HepG2 (cell line): ENCODE measurements around the gene ARMC3. TPM values are rescaled to one million over a fixed set of nuclear protein-coding genes. Genes with fewer than 3 reads are reported as not detected.

ENCODE experiments used
- ATAC-seq: fragments of 200-7000 bp; cut with Tn5 transposase; 3 replicates; pipeline ENCODE4 v1.9.1; 2020; ENCODE audit warnings: mild to moderate bottlenecking, moderate library complexity
- BruUV-seq: library from RNA; stranded (reverse); fragments of 400-500 nt; replicated peaks from 2 replicates; lab custom pipeline; 2021; lab: Mats Ljungman, UMichigan
- CTCF ChIA-PET: fragments of 300-600 bp; formaldehyde crosslinking; extraction: SDS; loops from one replicate; lab custom pipeline; 2021; ENCODE audit warnings: low total read pairs, inconsistent platforms, low intra/inter-chr PET ratio; lab: Yijun Ruan, JAX
- POLR2A ChIA-PET: fragments of 350-600 bp; sonication (Branson Sonifier 250); formaldehyde crosslinking; loops from one replicate; lab custom pipeline; 2020; ENCODE audit warnings: antibody characterized with exemption, inconsistent platforms; lab: Yijun Ruan, JAX
- DNase-seq: peaks from one replicate; pipeline ENCODE4 v3.0.0-alpha.2; 2015; ENCODE audit warnings: low spot score
- FAIRE-seq: peaks from 3 replicates; lab custom pipeline; 2011; peaks lifted over from hg19 to GRCh38; lab: Jason Lieb, UNC
- H2AFZ ChIP-seq: one replicate; pipeline ENCODE4 v1.6.1; 2011; ENCODE audit warnings: low read length, inconsistent platforms
- H3K27ac ChIP-seq: fragments of 300-600 bp; 3 replicates; pipeline ENCODE4 v1.8.0; 2011; ENCODE audit warnings: mixed run types, mild to moderate bottlenecking, mixed read lengths, low read length, inconsistent platforms; ENCODE audit not compliant: insufficient read depth; ENCODE audit errors: extremely low read length
- H3K27me3 ChIP-seq, 2 experiments: fragments of 200-600 bp in 1 of 2; 2 replicates in 1 of 2; 3 replicates in 1 of 2; pipeline versions ENCODE4 v1.6.0 to v1.8.0; 2011; ENCODE audit warnings: low read length in 2 of 2, mild to moderate bottlenecking in 2 of 2, moderate library complexity in 2 of 2, inconsistent platforms in 1 of 2; ENCODE audit not compliant: insufficient read depth in 2 of 2, control insufficient read depth in 1 of 2
- H3K36me3 ChIP-seq, 2 experiments: fragments of 200-600 bp in 1 of 2; replicated peaks in 1 of 2; 2 replicates in 1 of 2; 3 replicates in 1 of 2; pipeline versions ENCODE4 v1.5.1 to v1.8.0; 2011; ENCODE audit warnings: low read length in 2 of 2, inconsistent platforms in 1 of 2; ENCODE audit not compliant: insufficient read depth in 2 of 2, control insufficient read depth in 1 of 2
- H3K4me1 ChIP-seq: 2 replicates; pipeline ENCODE4 v1.5.1; 2012; ENCODE audit warnings: low read length, inconsistent platforms; ENCODE audit not compliant: insufficient read depth
- H3K4me2 ChIP-seq: 2 replicates; pipeline ENCODE4 v1.6.0; 2011; ENCODE audit warnings: low read depth, low read length, inconsistent platforms
- H3K4me3 ChIP-seq, 3 experiments: fragments of 200-600 bp in 1 of 3; sonication (generic), shearing (Covaris generic) in 1 of 3; replicated peaks in 1 of 3; 2 replicates each; pipeline ENCODE4 v1.5.1; 2011 to 2016; ENCODE audit warnings: low read length in 3 of 3, inconsistent platforms in 2 of 3, low read depth in 2 of 3, mild to moderate bottlenecking in 2 of 3, control low read depth in 1 of 3, mixed read lengths in 1 of 3; ENCODE audit not compliant: insufficient read depth in 1 of 3
- H3K79me2 ChIP-seq: one replicate; pipeline ENCODE4 v1.6.1; 2011; ENCODE audit warnings: low read length, inconsistent platforms; ENCODE audit not compliant: insufficient read depth
- H3K9ac ChIP-seq: 2 replicates; pipeline ENCODE4 v1.6.0; 2011; ENCODE audit warnings: mild to moderate bottlenecking, low read depth, low read length, inconsistent platforms; ENCODE audit not compliant: insufficient read depth
- H3K9me3 ChIP-seq: 2 replicates; pipeline ENCODE4 v1.5.1; 2012; ENCODE audit warnings: mild to moderate bottlenecking, low read length
- H4K20me1 ChIP-seq: 2 replicates; pipeline ENCODE4 v1.6.0; 2011; ENCODE audit warnings: inconsistent platforms, mild to moderate bottlenecking, low read length, moderate library complexity; ENCODE audit not compliant: insufficient read depth
- ATRX ChIP-seq: sonication (generic); formaldehyde crosslinking; IDR thresholded peaks from 2 replicates; pipeline ENCODE4 v1.4.0; 2020; ENCODE audit warnings: missing genetic modification reagents, borderline replicate concordance
- FOXC1 ChIP-seq: sonication (generic); formaldehyde crosslinking; IDR thresholded peaks from 2 replicates; pipeline ENCODE4 v1.8.0; 2022; ENCODE audit warnings: mild to moderate bottlenecking, missing genetic modification reagents, borderline replicate concordance
- MED1 ChIP-seq: sonication (generic); formaldehyde crosslinking; IDR thresholded peaks from 2 replicates; pipeline ENCODE4 v1.4.0; 2020; ENCODE audit warnings: missing genetic modification reagents
- NR3C1 ChIP-seq: sonication (generic); formaldehyde crosslinking; IDR thresholded peaks from 2 replicates; pipeline ENCODE4 v1.4.0; 2020; ENCODE audit warnings: missing genetic modification reagents
- RBM22 ChIP-seq: fragments of 200-400 bp; formaldehyde crosslinking; optimal IDR thresholded peaks from 2 replicates; pipeline ENCODE3; 2017; ENCODE audit warnings: mild to moderate bottlenecking, low read length, moderate library complexity
- ZEB1 ChIP-seq: IDR thresholded peaks from 2 replicates; pipeline ENCODE4 v1.6.1; 2012; ENCODE audit warnings: mild to moderate bottlenecking, low read depth, inconsistent platforms; ENCODE audit not compliant: insufficient replicate concordance
- ZFX ChIP-seq: sonication (generic); formaldehyde crosslinking; IDR thresholded peaks from 2 replicates; pipeline ENCODE4 v1.4.0; 2020; ENCODE audit warnings: mild to moderate bottlenecking, low read depth, missing genetic modification reagents, moderate library complexity
- ZKSCAN5 ChIP-seq: sonication (generic); formaldehyde crosslinking; IDR thresholded peaks from 2 replicates; pipeline ENCODE4 v1.5.1; 2020; ENCODE audit warnings: mild to moderate bottlenecking, missing genetic modification reagents
- ZNF17 ChIP-seq: sonication (generic); formaldehyde crosslinking; IDR thresholded peaks from 2 replicates; pipeline ENCODE4 v1.5.0; 2020; ENCODE audit warnings: mild to moderate bottlenecking, missing genetic modification reagents
- ZNF232 ChIP-seq: sonication (generic); formaldehyde crosslinking; IDR thresholded peaks from 2 replicates; pipeline ENCODE4 v1.4.0; 2020; ENCODE audit warnings: missing genetic modification reagents, borderline replicate concordance
- ZNF24 ChIP-seq: fragments of 450-650 bp; IDR thresholded peaks from 2 replicates; pipeline ENCODE4 v1.6.1; 2017; ENCODE audit warnings: antibody characterized with exemption, mild to moderate bottlenecking
- ZNF431 ChIP-seq: sonication (generic); formaldehyde crosslinking; IDR thresholded peaks from 2 replicates; pipeline ENCODE4 v1.9.0; 2022; ENCODE audit warnings: missing genetic modification reagents, low read depth, mild to moderate bottlenecking, borderline replicate concordance
- ZNF724P ChIP-seq: sonication (generic); formaldehyde crosslinking; IDR thresholded peaks from 2 replicates; pipeline ENCODE4 v1.8.0; 2022; ENCODE audit warnings: missing genetic modification reagents, borderline replicate concordance
- WGBS: methylation state at CpG from one replicate; pipeline ENCODE4 v1.1.6; 2017; ENCODE audit warnings: low lambda C conversion rate; 5-methylcytosine and 5-hydroxymethylcytosine counted together
- in situ Hi-C: cut with HindIII; loops from 2 replicates; pipeline ENCODE4 v1.10.0; 2017; ENCODE audit warnings: low pct_unique_long_range_greater_than_20kb; ENCODE audit not compliant: extremely low pct_ligation_motif_present
- intact Hi-C: fragments of 100-400 bp; cut with micrococcal nuclease; formaldehyde crosslinking; loops from one replicate; pipeline ENCODE4 v1.10.0; 2022; ENCODE audit not compliant: unreplicated experiment
- polyA plus RNA-seq, 8 experiments: library from polyadenylated mRNA; depleted of rRNA in 3 of 8; stranded (reverse) in 7 of 8; unstranded in 1 of 8; fragments of >200 nt; fragmentation: Illumina TruSeq in 4 of 8; extraction: Trizol in 4 of 8; gene quantifications; 2 replicates each; pipeline versions ENCODE4 v1.2.1 to v1.2.3, GENCODE V29; 2011 to 2016; ENCODE audit warnings: low read depth in 4 of 8, missing spikeins in 1 of 8, mixed read lengths in 1 of 8; ENCODE audit not compliant: insufficient read depth in 1 of 8
- total RNA-seq, 5 experiments: library from RNA; depleted of rRNA; stranded (reverse); fragments of >200 nt; fragmentation: Illumina TruSeq; extraction: Trizol; gene quantifications; 2 replicates each; pipeline ENCODE4 v1.2.3, GENCODE V29; 2016; ENCODE audit warnings: low read depth in 1 of 5
- TF ChIP-seq, protein P1 (sequence below): sonication (generic); formaldehyde crosslinking; IDR thresholded peaks from 2 replicates; pipeline ENCODE4 v1.5.1; 2020; ENCODE audit warnings: missing genetic modification reagents, mild to moderate bottlenecking, borderline replicate concordance
- TF ChIP-seq, protein P2 (sequence below): sonication (generic); formaldehyde crosslinking; IDR thresholded peaks from 2 replicates; pipeline ENCODE4 v1.8.1; 2022; ENCODE audit warnings: mild to moderate bottlenecking, missing genetic modification reagents
- TF ChIP-seq, protein P3 (sequence below): sonication (generic); formaldehyde crosslinking; IDR thresholded peaks from 2 replicates; pipeline ENCODE4 v1.5.0; 2020; ENCODE audit warnings: missing genetic modification reagents, mild to moderate bottlenecking, borderline replicate concordance

Gene ARMC3
- total and polyA plus RNA-seq, 2 of the 13 experiments (the other 11 are each of a cell fraction or from before 2014, with no cell fraction given): not detected

DNA sequence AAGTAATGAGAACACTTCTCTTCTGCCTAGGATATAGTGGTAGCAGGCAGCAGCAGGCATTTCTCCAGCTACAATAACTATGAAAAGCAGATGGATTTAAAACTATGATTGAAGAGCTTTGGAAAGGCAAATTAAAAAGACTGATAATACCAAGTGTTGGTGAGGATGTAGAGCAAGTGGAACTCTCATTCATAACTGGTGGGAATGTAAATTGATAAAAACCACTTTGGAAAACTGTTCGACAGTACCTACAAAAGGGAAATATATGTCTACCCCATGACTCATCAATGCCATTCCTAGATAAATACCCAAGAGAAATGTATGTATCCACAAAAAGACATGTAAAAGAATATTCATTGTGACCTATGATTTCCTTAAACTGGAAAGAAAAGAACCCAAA, 14.6 kb downstream of the ARMC3 start:
- in situ Hi-C loops: no loop called here

More for the DNA sequence above, 14.6 kb downstream of the ARMC3 start:
- ATAC-seq: no peak
- POLR2A ChIA-PET: no interaction called here
- no peaks in the 10 kb centered on the region for H4K20me1 ChIP-seq
- H3K4me3 ChIP-seq: no peak overlapping the region
- no peak overlapping the region for H3K9ac ChIP-seq
- H3K4me2 ChIP-seq: no peak overlapping the region
- H3K27me3 ChIP-seq: no peaks in the 10 kb centered on the region
- TF ChIP-seq MED1: no peak
- TF ChIP-seq ZEB1: no peak
- TF ChIP-seq ZNF232 (CRISPR knock-in tag): no peak
- no peak for TF ChIP-seq RBM22
- TF ChIP-seq FOXC1 (CRISPR knock-in tag): no peak
- TF ChIP-seq ZNF431: no peak
- no peak for TF ChIP-seq ATRX (CRISPR knock-in tag)
- TF ChIP-seq, protein P1, sequence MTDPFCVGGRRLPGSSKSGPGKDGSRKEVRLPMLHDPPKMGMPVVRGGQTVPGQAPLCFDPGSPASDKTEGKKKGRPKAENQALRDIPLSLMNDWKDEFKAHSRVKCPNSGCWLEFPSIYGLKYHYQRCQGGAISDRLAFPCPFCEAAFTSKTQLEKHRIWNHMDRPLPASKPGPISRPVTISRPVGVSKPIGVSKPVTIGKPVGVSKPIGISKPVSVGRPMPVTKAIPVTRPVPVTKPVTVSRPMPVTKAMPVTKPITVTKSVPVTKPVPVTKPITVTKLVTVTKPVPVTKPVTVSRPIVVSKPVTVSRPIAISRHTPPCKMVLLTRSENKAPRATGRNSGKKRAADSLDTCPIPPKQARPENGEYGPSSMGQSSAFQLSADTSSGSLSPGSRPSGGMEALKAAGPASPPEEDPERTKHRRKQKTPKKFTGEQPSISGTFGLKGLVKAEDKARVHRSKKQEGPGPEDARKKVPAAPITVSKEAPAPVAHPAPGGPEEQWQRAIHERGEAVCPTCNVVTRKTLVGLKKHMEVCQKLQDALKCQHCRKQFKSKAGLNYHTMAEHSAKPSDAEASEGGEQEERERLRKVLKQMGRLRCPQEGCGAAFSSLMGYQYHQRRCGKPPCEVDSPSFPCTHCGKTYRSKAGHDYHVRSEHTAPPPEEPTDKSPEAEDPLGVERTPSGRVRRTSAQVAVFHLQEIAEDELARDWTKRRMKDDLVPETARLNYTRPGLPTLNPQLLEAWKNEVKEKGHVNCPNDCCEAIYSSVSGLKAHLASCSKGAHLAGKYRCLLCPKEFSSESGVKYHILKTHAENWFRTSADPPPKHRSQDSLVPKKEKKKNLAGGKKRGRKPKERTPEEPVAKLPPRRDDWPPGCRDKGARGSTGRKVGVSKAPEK: no peak
- TF ChIP-seq, protein P2, sequence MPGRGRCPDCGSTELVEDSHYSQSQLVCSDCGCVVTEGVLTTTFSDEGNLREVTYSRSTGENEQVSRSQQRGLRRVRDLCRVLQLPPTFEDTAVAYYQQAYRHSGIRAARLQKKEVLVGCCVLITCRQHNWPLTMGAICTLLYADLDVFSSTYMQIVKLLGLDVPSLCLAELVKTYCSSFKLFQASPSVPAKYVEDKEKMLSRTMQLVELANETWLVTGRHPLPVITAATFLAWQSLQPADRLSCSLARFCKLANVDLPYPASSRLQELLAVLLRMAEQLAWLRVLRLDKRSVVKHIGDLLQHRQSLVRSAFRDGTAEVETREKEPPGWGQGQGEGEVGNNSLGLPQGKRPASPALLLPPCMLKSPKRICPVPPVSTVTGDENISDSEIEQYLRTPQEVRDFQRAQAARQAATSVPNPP (CRISPR knock-in tag): no peak
- no peak for TF ChIP-seq ZNF24
- TF ChIP-seq, protein P3, sequence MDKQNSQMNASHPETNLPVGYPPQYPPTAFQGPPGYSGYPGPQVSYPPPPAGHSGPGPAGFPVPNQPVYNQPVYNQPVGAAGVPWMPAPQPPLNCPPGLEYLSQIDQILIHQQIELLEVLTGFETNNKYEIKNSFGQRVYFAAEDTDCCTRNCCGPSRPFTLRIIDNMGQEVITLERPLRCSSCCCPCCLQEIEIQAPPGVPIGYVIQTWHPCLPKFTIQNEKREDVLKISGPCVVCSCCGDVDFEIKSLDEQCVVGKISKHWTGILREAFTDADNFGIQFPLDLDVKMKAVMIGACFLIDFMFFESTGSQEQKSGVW (CRISPR knock-in tag): no peak
- no peak for TF ChIP-seq NR3C1 (CRISPR knock-in tag)
- no peak for TF ChIP-seq ZKSCAN5 (CRISPR knock-in tag)
- TF ChIP-seq ZFX (CRISPR knock-in tag): no peak
- no peak for TF ChIP-seq ZNF724P
- TF ChIP-seq ZNF17 (CRISPR knock-in tag): no peak
- no peak overlapping the region for H2AFZ ChIP-seq
- CTCF ChIA-PET: no interaction called here
- no peak for DNase-seq
- intact Hi-C loops: no loop called here
- H3K9me3 ChIP-seq: no peaks in the 10 kb centered on the region
- WGBS: 0% methylated on average over 1 of the region's 1 CpG
- FAIRE-seq: no peak
- H3K4me1 ChIP-seq: no peaks in the 10 kb centered on the region
- BruUV-seq: no TSS peak
- H3K27ac ChIP-seq: no peak overlapping the region
- no peaks in the 10 kb centered on the region for H3K36me3 ChIP-seq
- H3K79me2 ChIP-seq: no peaks in the 10 kb centered on the region
